Middle frontal gyrus (tissue), 1 donor: ENCODE measurements around the gene HUS1.
"Not testable (repeated sequence)": the region's sequence is repeated elsewhere in the genome, so short reads cannot be mapped to it uniquely, and the experiment has no call there.

Experiments
- DNase-seq: peaks from one replicate; pipeline ENCODE4 v3.0.0-alpha.2; 2015; ENCODE audit warnings: low spot score; ENCODE audit errors: extremely low spot score

HUS1 gene

DNA sequence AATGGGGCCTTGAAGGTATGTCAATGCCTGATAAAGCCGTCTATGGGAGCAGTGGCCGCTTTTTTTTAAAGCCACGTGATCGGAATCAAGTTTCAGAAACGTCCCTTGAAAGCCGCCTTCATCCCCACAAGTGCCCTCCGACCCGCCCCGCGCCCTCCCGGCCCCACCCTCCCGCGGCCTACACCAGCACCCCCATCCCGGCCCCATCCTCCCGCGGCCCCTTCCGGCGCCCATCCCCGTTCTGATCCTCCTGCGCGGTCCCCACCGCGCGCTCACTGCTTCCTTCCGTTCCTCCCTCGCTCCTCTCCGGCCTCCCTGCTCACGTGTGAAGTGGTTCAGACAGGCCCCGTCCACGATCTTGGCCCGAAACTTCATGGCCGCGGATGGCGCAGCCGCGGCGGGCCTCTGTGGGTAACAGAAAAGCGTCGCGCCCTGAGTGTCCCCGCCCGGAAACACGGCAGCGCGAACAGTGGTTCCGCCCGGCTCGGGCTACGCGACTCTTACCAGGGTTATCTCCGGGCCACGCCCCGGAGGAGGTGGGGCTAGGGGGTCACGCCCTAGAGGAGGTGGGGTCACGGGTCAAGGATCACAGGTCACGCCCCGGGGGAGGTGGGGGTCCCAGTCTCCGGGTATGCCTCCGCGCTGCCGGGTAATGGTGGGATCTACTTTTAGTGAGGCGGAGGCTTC, at the start of gene HUS1:
Gene HUS1, minus strand, starts transcription at position 471 of the 687 bp plus-strand sequence. Its CDS starts 96 bp downstream, at position 375.
- peak; percentile 88 for DNase-seq

DNA sequence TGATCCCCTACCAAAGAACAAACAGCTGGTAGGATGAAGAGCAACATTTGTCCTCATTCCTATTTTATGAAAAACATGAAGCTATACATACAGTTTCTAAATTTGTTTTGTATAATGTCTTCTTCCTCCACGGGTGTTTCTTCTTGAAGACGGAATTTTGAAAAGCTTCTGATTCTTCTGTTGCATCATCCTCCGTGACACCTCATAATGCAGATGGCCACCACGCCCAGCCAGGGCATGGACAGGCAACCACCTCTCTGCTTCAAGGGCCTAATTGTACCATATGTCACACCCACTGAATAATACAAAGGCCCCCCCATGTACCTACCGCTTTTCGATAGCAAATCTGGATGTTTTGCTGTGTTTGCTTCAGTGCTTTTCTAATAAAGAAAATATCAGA, 49.5 kb upstream of the HUS1 start, which contains the start of gene SUN3:
Gene SUN3, minus strand, starts transcription at position 170 of the 400 bp plus-strand sequence. Its CDS starts 169 bp downstream, at position 1.
- DNase-seq: no peak

- DNase-seq: no peak
Measured at GRCh38 chr7:48025624-48026023, 46.2 kb upstream of the HUS1 start.

- no peak for DNase-seq
Measured at GRCh38 chr7:48017674-48018073, 38.3 kb upstream of the HUS1 start.

DNA sequence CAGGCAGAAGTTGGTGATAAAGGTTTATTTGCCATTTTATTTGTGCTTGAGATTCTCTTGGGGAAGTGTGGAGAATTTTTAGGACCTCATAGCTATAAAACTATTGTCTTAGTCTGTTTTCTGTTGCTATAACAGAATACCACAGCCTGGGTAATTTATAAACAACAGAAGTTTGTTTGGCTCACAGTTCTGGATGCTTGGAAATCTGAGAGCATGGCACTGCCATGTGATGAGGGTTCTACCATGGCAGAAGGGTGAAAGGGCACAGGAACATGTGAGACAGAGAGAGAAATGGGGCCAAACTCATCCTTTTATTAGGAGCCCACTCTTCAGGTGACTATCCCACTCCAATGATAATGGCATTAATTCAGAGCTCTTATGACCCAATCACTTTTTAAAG, 37.2 kb upstream of the HUS1 start:
- DNase-seq: no peak

GRCh38 chr7:48011951-48012350, 32.5 kb upstream of the HUS1 start:
- DNase-seq: no peak

GRCh38 chr7:48011323-48011722, 31.9 kb upstream of the HUS1 start:
- no peak for DNase-seq

DNA sequence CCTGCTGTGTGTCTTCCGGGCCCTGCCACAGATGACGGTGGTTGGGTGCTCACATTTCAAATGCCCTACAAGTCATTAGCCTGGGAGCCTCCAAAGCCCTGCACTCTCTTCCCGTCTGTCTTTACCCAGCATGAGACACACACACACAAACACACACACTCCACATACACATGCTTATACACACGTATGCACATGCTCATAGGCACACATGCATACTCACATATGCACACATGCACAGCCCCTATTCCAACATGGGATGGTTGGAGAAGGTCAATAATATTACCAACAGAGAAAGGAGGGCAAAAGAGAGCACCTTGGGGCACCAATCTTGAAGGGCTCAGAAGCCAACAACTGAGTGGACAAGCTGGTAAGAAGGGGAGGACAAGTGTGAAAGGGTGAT, 30.5 kb upstream of the HUS1 start:
- no peak for DNase-seq

- no peak for DNase-seq
Measured at GRCh38 chr7:48009257-48009656, 29.8 kb upstream of the HUS1 start.

GRCh38 chr7:48006866-48007265, 27.5 kb upstream of the HUS1 start:
- no peak for DNase-seq

DNA sequence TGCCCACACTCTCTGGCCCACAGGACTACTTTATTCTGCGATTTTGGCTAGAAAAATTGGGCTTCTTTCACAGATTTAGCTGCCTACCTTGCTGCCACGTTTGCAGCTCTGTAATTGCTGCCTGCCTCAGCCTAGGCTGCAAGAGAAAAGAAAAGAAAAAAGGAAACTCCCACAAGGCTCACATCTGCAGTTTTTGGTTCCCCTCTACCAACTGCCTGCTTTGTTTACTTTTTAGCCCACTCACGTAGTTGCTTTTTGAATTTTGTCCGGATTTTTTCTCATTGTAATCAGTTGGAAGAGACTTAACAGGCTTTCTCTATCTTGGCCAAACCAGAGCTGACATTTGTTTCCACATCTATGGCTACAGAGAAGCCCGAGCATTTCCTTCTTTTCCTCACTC, 25.2 kb upstream of the HUS1 start:
- DNase-seq: no peak

DNA sequence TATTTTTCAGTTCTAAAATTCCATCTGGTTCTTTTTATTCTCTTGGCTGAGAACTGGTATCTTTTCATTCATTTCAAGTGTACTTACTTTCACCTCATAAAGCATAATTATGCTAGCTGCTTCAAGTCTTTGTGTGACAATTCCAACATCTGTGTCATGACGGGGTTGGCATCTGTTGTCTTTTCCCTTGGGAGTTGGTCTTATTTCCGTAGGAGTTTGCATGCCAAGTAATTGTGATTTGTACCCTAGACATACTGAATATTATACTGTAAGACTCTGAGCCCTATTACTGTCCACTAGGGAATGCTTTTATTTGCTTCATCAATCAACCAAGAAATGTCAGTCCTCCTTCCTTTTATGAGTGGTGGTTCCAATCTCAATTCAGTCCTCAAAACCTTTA, 24.6 kb upstream of the HUS1 start:
- DNase-seq: no peak

DNA sequence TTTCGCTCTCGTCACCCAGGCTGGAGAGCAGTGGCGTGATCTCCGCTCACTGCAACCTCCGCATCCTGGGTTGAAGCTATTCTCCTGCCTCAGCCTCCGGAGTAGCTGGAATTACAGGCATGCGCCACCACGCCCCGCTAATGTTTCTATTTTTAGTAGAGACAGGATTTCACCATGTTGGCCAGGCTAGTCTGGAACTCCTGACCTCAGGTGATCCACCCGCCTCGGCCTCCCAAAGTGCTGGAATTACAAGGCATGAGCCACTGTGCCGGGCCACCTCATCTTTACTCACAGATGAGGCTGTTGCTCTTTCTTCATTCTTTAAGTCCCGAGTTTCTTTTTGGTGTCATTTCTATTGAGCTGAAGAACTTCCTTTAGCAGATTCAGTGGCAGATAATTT, 20.7 kb upstream of the HUS1 start:
- not testable (repeated sequence) for DNase-seq

- DNase-seq: no peak
Measured at GRCh38 chr7:47999413-47999812, 20.0 kb upstream of the HUS1 start.

DNA sequence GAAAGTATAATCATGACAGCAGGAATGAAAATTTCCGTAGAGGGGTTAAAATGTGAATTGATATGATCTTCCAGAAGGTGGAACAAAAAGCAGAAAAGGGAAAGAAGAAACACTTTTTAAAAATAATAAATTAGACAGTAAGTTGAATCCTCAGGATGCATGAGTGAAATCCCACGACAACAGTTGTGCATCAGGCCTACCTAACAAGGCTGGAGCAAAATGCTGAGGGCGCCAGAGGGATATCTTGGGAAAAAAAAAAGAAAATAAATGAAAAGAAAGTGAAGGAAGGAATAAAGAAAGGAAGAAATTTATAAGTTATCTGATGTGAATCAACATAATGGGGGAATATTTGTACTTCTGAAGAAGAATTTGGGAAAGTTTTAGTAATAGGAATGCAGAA, 13.0 kb upstream of the HUS1 start:
- no peak for DNase-seq

DNA sequence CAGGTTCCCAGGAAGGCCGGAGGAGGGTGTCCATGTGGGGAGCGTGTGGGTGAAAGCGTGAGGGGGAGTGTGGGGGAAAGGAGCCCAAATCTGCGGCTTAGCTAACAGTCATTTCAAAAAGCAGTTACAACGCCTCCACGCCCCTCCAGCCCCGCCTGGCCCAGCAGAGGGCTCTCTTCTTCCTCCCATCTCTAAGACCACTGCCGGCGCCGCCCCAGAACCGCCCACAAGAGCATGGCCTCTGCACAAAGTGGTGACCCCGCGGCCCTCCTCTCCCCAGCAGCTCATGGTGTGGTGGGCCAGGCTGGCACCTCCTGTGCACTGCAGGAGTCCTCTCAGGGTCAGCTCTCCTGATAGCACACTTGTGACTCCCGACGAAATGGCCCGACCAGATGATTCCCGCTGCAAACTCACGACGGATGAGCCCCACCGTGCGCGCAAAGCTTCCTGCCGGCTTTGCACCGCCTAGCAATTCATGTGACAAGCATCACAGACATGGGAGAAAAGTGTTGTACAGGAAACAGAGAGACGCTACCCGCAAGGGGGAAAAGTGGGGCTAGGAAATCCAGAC, 12.4 kb upstream of the HUS1 start:
- no peak for DNase-seq

DNA sequence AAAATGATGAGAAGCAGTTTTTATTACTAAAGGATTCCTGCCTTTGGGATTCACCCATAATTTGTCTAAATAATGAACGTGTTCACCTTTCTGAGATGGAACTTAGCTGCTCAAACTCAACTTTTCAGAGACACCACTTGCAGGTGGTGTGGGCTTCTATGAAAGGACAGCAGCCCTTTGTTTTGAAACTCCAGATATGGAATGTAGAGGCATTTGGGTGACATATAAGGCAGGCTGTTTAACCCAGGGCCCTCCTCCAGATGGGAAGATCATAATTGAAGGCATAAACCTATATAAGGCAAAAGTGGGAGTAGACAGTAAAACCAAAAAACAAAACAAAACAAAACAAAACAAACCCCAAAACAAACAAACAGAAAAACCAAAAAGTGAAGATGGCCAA, 11.9 kb upstream of the HUS1 start:
- no peak for DNase-seq

DNA sequence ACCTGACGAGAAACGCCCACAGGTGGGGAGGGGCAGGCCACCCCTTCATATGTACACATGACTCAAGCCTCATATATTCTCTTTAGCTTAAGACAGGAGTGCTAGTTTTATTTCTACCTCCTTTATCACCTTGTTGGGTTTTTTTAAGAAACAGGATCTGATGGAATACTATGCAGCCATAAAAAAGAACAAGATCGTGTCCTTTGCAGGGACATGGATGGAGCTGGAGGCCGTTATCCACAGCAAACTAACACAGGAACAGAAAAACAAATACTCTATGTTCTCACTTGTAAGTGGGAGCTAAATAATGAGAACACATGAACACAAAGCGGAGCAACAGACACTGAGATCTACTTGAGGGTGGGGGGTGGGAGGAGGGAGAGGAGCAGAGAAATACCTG, 11.2 kb upstream of the HUS1 start:
- no peak for DNase-seq

DNA sequence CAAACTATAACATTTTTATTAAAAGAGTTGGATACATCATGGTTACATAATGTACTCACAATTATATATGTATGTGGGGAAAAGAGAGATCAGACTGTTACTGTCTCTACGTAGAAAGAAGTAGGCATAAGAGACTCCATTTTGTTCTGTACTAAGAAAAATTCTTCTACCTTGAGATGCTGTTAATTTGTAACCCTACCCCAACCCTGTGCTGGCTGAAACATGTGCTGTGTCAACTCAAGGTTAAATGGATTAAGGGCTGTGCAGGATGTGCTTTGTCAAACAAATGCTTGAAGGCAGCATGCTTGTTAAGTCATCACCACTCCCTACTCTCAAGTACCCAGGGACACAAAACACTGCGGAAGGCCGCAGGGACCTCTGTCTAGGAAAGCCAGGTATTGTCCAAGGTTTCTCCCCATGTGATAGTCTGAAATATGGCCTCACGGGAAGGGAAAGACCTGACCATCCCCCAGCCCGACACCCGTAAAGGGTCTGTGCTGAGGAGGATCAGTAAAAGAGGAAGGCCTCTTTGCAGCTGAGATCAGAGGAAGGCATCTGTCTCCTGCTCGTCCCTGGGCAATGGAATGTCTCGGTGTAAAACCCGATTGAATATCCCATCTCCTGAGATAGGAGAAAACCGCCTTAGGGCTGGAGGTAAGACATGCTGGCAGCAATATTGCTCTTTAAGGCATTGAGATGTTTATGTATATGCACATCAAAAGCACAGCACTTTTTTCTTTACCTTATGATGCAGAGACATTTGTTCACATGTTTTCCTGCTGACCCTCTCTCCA, 10.4 kb upstream of the HUS1 start:
- not testable (repeated sequence) for DNase-seq

GRCh38 chr7:47988496-47989386, 9.3 kb upstream of the HUS1 start:
- DNase-seq: no peak

GRCh38 chr7:47982610-47983009, 3.2 kb upstream of the HUS1 start:
- no peak for DNase-seq
